ENCODE data around the gene PITRM1. TPM values are rescaled to one million over a fixed set of nuclear protein-coding genes. Genes with fewer than 3 reads are reported as not detected.

Gene PITRM1
- total RNA-seq, 1 donor from 2014 or later, result 80.4 TPM

DNA sequence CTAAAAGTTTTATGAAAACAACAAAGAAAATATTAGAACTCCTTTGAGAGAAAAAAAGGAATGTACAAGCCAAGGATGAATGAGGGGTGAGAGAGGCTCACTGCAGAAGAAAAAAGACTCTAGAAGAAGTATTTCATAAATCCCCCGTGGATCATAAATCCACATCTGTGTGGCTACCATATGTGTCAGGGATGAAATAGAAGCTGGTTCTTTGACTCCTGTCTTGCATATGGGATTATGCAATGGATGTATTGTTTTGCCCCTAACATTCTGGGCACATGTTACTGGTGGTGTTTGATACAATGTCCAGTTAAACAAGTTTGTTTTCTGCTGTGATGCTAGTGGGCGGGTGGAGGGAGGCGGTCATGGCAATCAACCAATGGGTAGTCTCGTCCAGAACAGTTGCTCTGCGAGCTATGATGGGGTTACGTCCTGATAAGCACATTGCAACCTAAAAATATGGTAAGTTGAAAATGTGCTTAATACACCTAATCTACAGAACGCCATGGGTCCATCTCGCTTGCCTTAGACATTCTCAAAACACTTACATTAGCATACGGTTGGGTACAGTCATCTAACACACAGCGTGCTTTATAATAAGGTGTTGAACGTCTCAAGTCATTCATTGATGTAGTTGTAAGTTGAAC lies 34.1 kb upstream of the PITRM1 start:
- H3K27ac Mint-ChIP-seq (ENCODE audit: unreplicated experiment), result no peak overlapping the region
- no peaks in the 10 kb centered on the region for H3K4me1 Mint-ChIP-seq (ENCODE audit: low read depth, unreplicated experiment)
- Histone ChIP-seq H3K9ac (ENCODE audit: low read length) (no peak overlapping the region), H3K4me3 (ENCODE audit: insufficient read depth, low read depth, low read length) (no peak overlapping the region), H3K27ac (ENCODE audit: low read depth, low read length) (no peak overlapping the region), H3K4me2 (ENCODE audit: low read length) (no peak overlapping the region), H3K79me2 (ENCODE audit: insufficient read depth, low read length) (no peaks in the 10 kb centered on the region), H3K27me3 (ENCODE audit: insufficient read depth, low read length) (peaks cover 3% of the 10 kb centered on the region), H2AFZ (ENCODE audit: low read depth, low read length) (no peak overlapping the region), H3K4me1 (ENCODE audit: insufficient read depth, low read length) (no peaks in the 10 kb centered on the region), H3K9me3 (ENCODE audit: insufficient read depth, low read depth, low read length) (no peaks in the 10 kb centered on the region), H4K20me1 (ENCODE audit: insufficient read depth, low read length) (no peaks in the 10 kb centered on the region), H3K36me3 (ENCODE audit: insufficient read depth, low read length) (no peaks in the 10 kb centered on the region)
- H3K9me3 Mint-ChIP-seq (ENCODE audit: unreplicated experiment), result no peaks in the 10 kb centered on the region
- DNase-seq (ENCODE audit: low read depth) (no peak), FAIRE-seq (no peak)
- no peaks in the 10 kb centered on the region for H3K36me3 Mint-ChIP-seq (ENCODE audit: low read depth, unreplicated experiment)
- H3K27me3 Mint-ChIP-seq (ENCODE audit: low read depth, unreplicated experiment), result peaks cover 3% of the 10 kb centered on the region
- no peak overlapping the region for H3K4me3 Mint-ChIP-seq (ENCODE audit: unreplicated experiment)
- no peak for TF ChIP-seq EZH2 (IDR thresholded peaks at IDR 0.05; ENCODE audit: insufficient read depth, low read length)

- no peaks in the 10 kb centered on the region for H3K36me3 ChIP-seq (ENCODE audit: insufficient read depth, low read length)
- TF ChIP-seq CTCF (IDR thresholded peaks at IDR 0.05; ENCODE audit: insufficient read depth, low read depth, low read length), result no peak
- TF ChIP-seq EZH2 (IDR thresholded peaks at IDR 0.05; ENCODE audit: insufficient read depth, low read length), result no peak
- no peak for FAIRE-seq
- Mint-ChIP-seq H3K9me3 (ENCODE audit: unreplicated experiment) (peaks cover 2% of the 10 kb centered on the region), H3K27ac (ENCODE audit: unreplicated experiment) (no peak overlapping the region), H3K27me3 (ENCODE audit: low read depth, unreplicated experiment) (no peaks in the 10 kb centered on the region), H3K4me1 (ENCODE audit: low read depth, unreplicated experiment) (peaks cover 7% of the 10 kb centered on the region), H3K4me3 (ENCODE audit: unreplicated experiment) (no peak overlapping the region), H3K36me3 (ENCODE audit: low read depth, unreplicated experiment) (no peaks in the 10 kb centered on the region)
- no peak overlapping the region for H3K4me2 ChIP-seq (ENCODE audit: low read length)
- no peak overlapping the region for H3K4me3 ChIP-seq (ENCODE audit: insufficient read depth, low read depth, low read length)
- H3K4me1 ChIP-seq (ENCODE audit: insufficient read depth, low read length), result no peaks in the 10 kb centered on the region
- no peak overlapping the region for H2AFZ ChIP-seq (ENCODE audit: low read depth, low read length)
- no peak overlapping the region for H3K9ac ChIP-seq (ENCODE audit: low read length)
- H3K27ac ChIP-seq (ENCODE audit: low read depth, low read length), result no peak overlapping the region
- H3K9me3 ChIP-seq (ENCODE audit: insufficient read depth, low read depth, low read length), result no peaks in the 10 kb centered on the region
- H4K20me1 ChIP-seq (ENCODE audit: insufficient read depth, low read length), result no peaks in the 10 kb centered on the region
- no peak for DNase-seq (ENCODE audit: low read depth)
- no peaks in the 10 kb centered on the region for H3K79me2 ChIP-seq (ENCODE audit: insufficient read depth, low read length)
- peaks cover 3% of the 10 kb centered on the region for H3K27me3 ChIP-seq (ENCODE audit: insufficient read depth, low read length)
These were observed 31.4 kb upstream of the PITRM1 start for GRCh38 chr10:3203972-3204371.

DNA sequence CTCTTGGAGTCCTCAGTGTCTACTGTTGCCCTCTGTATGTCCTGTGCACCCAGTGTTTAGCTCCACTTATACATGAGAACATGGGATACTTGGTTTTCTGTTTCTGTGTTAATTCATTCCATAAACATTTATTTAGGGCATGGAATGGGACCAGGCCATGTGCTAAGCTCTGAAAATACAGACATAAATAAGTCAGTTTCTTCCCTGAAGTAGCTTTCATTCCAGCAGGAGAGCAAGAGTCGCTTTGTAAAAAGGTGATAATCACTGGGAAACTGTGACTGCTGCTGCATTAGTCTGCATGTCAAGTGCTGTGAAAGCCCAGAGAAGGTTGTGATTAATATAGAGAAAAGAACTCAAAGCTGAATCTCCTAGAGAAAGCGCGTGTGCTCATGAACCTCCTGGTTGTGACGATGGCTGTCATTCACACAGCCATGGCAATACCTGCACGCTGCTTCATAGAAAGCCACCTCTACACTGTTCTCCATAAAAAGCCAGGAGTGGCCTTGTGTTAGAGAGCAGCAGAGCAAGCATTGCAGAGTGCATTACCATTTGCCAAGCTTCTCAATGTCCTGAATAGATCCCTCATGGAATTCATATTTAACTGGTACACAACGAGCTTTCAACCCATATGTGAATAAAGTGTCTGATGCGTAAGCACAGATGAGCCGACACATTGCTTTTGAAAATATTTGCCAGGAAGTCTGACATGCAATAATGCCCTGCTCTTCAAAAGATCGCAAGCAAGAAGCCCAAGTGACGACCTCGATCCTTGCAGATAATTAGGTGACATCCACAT lies 30.6 kb upstream of the PITRM1 start:
- Histone ChIP-seq H3K4me1 (ENCODE audit: insufficient read depth, low read length) (peaks cover 1% of the 10 kb centered on the region), H3K36me3 (ENCODE audit: insufficient read depth, low read length) (no peaks in the 10 kb centered on the region), H3K9ac (ENCODE audit: low read length) (no peak overlapping the region), H3K27ac (ENCODE audit: low read depth, low read length) (no peak overlapping the region), H3K27me3 (ENCODE audit: insufficient read depth, low read length) (peaks cover 7% of the 10 kb centered on the region), H2AFZ (ENCODE audit: low read depth, low read length) (no peak overlapping the region), H3K79me2 (ENCODE audit: insufficient read depth, low read length) (no peaks in the 10 kb centered on the region), H3K4me3 (ENCODE audit: insufficient read depth, low read depth, low read length) (no peak overlapping the region), H3K4me2 (ENCODE audit: low read length) (no peak overlapping the region), H4K20me1 (ENCODE audit: insufficient read depth, low read length) (no peaks in the 10 kb centered on the region), H3K9me3 (ENCODE audit: insufficient read depth, low read depth, low read length) (no peaks in the 10 kb centered on the region)
- FAIRE-seq (no peak), DNase-seq (ENCODE audit: low read depth) (no peak)
- Mint-ChIP-seq H3K4me1 (ENCODE audit: low read depth, unreplicated experiment) (peaks cover 14% of the 10 kb centered on the region), H3K27me3 (ENCODE audit: low read depth, unreplicated experiment) (no peaks in the 10 kb centered on the region), H3K27ac (ENCODE audit: unreplicated experiment) (no peak overlapping the region), H3K9me3 (ENCODE audit: unreplicated experiment) (peaks cover 2% of the 10 kb centered on the region), H3K4me3 (ENCODE audit: unreplicated experiment) (no peak overlapping the region), H3K36me3 (ENCODE audit: low read depth, unreplicated experiment) (no peaks in the 10 kb centered on the region)
- no peak for TF ChIP-seq CTCF (IDR thresholded peaks at IDR 0.05; ENCODE audit: insufficient read depth, low read depth, low read length)
- TF ChIP-seq EZH2 (IDR thresholded peaks at IDR 0.05; ENCODE audit: insufficient read depth, low read length), result no peak

All from astrocyte (in vitro differentiated cells and primary cell).